Bronchial epithelial cell (primary cell): Measurements from ENCODE around the gene ELOVL1. TPM values are rescaled to one million over a fixed set of nuclear protein-coding genes. Genes with fewer than 3 reads are reported as not detected.
"Not testable (repeated sequence)": the region's sequence is repeated elsewhere in the genome, so short reads cannot be mapped to it uniquely, and the experiment has no call there.

ENCODE experiments used
- DNase-seq: peaks from one replicate; pipeline ENCODE4 v3.0.0-alpha.2; 2010; ENCODE audit warnings: low read depth
- FAIRE-seq: peaks from 2 replicates; lab custom pipeline; 2011; peaks lifted over from hg19 to GRCh38; lab: Jason Lieb, UNC
- H3K27me3 ChIP-seq: 2 replicates; pipeline ENCODE4 v1.5.1; 2011; ENCODE audit warnings: low read length; ENCODE audit not compliant: control insufficient read depth, insufficient read depth
- H3K36me3 ChIP-seq: 2 replicates; pipeline ENCODE4 v1.5.1; 2011; ENCODE audit warnings: low read length; ENCODE audit not compliant: control insufficient read depth, insufficient read depth
- H3K4me3 ChIP-seq: 2 replicates; pipeline ENCODE4 v1.5.1; 2011; ENCODE audit warnings: mild to moderate bottlenecking, low read depth, low read length, control low read depth
- total RNA-seq: library from RNA; depleted of rRNA; stranded (reverse); fragments of >200 nt; gene quantifications from 2 replicates; pipeline ENCODE4 v1.2.1, GENCODE V29; 2014
- TF ChIP-seq, protein P1 (sequence below): IDR thresholded peaks from 2 replicates; pipeline ENCODE4 v1.5.1; 2011; ENCODE audit warnings: mild to moderate bottlenecking, moderate library complexity, low read length, control low read depth, inconsistent platforms; ENCODE audit not compliant: insufficient read depth, severe bottlenecking

ELOVL1 gene
- total RNA-seq, 1 donor from 2014 or later: 55.8 TPM

GRCh38 chr1:43405219-43405875 is 37.5 kb upstream of the ELOVL1 start:
- Histone ChIP-seq H3K4me3 (no peak overlapping the region), H3K27me3 (no peaks in the 10 kb centered on the region), H3K36me3 (peaks cover 20% of the 10 kb centered on the region)
- FAIRE-seq (no peak), DNase-seq (no peak)
- TF ChIP-seq, protein P1, sequence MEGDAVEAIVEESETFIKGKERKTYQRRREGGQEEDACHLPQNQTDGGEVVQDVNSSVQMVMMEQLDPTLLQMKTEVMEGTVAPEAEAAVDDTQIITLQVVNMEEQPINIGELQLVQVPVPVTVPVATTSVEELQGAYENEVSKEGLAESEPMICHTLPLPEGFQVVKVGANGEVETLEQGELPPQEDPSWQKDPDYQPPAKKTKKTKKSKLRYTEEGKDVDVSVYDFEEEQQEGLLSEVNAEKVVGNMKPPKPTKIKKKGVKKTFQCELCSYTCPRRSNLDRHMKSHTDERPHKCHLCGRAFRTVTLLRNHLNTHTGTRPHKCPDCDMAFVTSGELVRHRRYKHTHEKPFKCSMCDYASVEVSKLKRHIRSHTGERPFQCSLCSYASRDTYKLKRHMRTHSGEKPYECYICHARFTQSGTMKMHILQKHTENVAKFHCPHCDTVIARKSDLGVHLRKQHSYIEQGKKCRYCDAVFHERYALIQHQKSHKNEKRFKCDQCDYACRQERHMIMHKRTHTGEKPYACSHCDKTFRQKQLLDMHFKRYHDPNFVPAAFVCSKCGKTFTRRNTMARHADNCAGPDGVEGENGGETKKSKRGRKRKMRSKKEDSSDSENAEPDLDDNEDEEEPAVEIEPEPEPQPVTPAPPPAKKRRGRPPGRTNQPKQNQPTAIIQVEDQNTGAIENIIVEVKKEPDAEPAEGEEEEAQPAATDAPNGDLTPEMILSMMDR: no peak

- TF ChIP-seq, protein P1: no peak
- FAIRE-seq (no peak), DNase-seq (no peak)
- H3K36me3 ChIP-seq: peaks cover 20% of the 10 kb centered on the region
- H3K27me3 ChIP-seq: no peaks in the 10 kb centered on the region
- no peak overlapping the region for H3K4me3 ChIP-seq
Observed at GRCh38 chr1:43404353-43404752, 36.5 kb upstream of the ELOVL1 start.

GRCh38 chr1:43402089-43402865 is 34.5 kb upstream of the ELOVL1 start:
- TF ChIP-seq, protein P1: no peak
- H3K4me3 ChIP-seq: no peak overlapping the region
- no peak for FAIRE-seq
- DNase-seq: no peak
- no peaks in the 10 kb centered on the region for H3K27me3 ChIP-seq
- H3K36me3 ChIP-seq: peaks cover 18% of the 10 kb centered on the region

- not testable (repeated sequence) for H3K4me3 ChIP-seq, DNase-seq, H3K27me3 ChIP-seq, FAIRE-seq
- H3K36me3 ChIP-seq: peaks cover 15% of the 10 kb centered on the region
Observed at GRCh38 chr1:43400441-43400840, 32.6 kb upstream of the ELOVL1 start.

DNA sequence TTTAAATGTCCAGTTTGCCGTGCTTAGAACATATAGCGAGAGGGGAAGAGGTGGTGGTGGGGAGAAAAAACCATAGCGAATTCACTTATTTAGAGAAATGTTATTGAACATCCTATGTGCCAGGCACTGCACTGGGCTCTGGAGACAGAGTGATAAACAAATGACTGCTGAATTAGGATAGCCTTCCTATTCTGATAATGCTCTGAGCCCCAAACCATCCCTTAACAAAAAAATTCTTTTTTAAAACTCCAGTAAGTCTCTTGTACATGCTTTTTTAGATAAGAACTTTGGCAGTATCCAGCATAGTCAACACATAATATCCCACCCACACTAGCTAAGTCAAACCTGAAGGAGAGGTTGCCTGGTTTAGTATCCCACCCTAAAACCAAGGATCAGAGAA is 30.4 kb upstream of the ELOVL1 start:
- TF ChIP-seq, protein P1: no peak
- DNase-seq (no peak), FAIRE-seq (no peak)
- H3K4me3 ChIP-seq: no peak overlapping the region
- H3K36me3 ChIP-seq: peaks cover 2% of the 10 kb centered on the region
- no peaks in the 10 kb centered on the region for H3K27me3 ChIP-seq

- no peak for DNase-seq
- Histone ChIP-seq H3K4me3 (no peak overlapping the region), H3K36me3 (peaks cover 2% of the 10 kb centered on the region), H3K27me3 (no peaks in the 10 kb centered on the region)
- no peak for FAIRE-seq
- TF ChIP-seq, protein P1: no peak
Observed at GRCh38 chr1:43396059-43396458, 28.2 kb upstream of the ELOVL1 start.
